Measurements from ENCODE around the gene PDE1A. TPM values are rescaled to one million over a fixed set of nuclear protein-coding genes. Genes with fewer than 3 reads are reported as not detected.
A peak's percentile ranks its signal among the peaks of the same experiment; 100 is the strongest.

Gene PDE1A
- total and polyA plus RNA-seq, 2 of the 4 experiments (the other 2 are of a cell fraction): 0.24 to 0.90 TPM

DNA sequence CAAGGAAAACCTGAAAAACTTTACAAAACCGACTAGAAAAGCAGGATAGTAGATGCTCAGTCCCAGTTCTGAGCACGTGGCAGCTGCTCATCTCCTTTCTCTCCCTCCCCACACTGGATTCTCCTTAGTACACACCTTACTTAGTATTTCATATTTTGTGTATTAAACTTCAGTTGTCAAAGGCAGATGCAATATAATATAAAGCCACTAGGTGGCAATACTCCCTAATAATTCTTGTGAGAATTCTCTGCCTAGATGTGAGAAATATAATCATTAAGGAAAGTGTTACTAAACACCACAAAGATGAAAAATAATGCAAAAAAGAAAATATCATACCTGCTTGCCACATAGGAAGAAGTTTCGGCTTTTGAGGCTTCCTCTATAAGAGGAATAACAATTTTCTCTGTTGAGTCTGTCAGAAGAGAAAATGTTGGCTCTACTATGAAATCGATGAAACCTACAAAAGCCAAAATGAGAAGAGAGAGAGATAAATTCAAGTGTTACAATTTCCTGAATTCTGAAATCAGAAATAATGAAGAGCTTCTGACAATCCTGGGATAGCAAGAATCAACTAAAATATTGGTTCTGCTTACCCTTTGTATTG is 240.6 kb downstream of the PDE1A start:
- Histone ChIP-seq H2AFZ (replicated peaks; ENCODE audit: low read length, poor library complexity) (no peak overlapping the region), H4K91ac (ENCODE audit: insufficient read depth, low read depth, low read length) (no peak overlapping the region), H3K4me2 (ENCODE audit: low read depth, low read length) (no peak overlapping the region), H3K36me3 (ENCODE audit: control insufficient read depth, insufficient read depth, low read length) (no peaks in the 10 kb centered on the region), H3K9me1 (ENCODE audit: insufficient read depth, low read length) (no peaks in the 10 kb centered on the region), H3K56ac (ENCODE audit: extremely low read depth, insufficient read depth, low read length) (no peak overlapping the region), H3K23ac (ENCODE audit: low read depth, low read length) (no peak overlapping the region), H4K20me1 (ENCODE audit: insufficient read depth, low read length) (no peaks in the 10 kb centered on the region), H3K4ac (ENCODE audit: low read depth, low read length) (no peak overlapping the region), H2BK20ac (ENCODE audit: low read depth, low read length) (no peak overlapping the region), H4K5ac (ENCODE audit: low read depth, low read length) (no peak overlapping the region), H2BK120ac (ENCODE audit: low read depth, low read length) (no peak overlapping the region), H3K4me1 (ENCODE audit: control insufficient read depth, insufficient read depth, low read length) (no peaks in the 10 kb centered on the region), H3K27me3 (ENCODE audit: control insufficient read depth, insufficient read depth, low read length) (no peaks in the 10 kb centered on the region; the same call in 1 of the 2 replicates), H3K18ac (ENCODE audit: low read depth, low read length) (no peak overlapping the region), H2AK5ac (ENCODE audit: low read depth, low read length) (no peak overlapping the region; the same call in 1 of the 2 replicates), H3K14ac (replicated peaks; ENCODE audit: low read depth, low read length) (no peak overlapping the region), H3K9me3 (ENCODE audit: control insufficient read depth, insufficient read depth, low read length) (peaks cover 3% of the 10 kb centered on the region; the same call in 1 of the 2 replicates), H3K79me1 (ENCODE audit: low read depth in 1 of 2, low read length in 2 of 2) (no peaks in the 10 kb centered on the region), H2BK15ac (ENCODE audit: low read depth, low read length) (no peak overlapping the region), H2BK5ac (ENCODE audit: low read depth, low read length, poor library complexity, severe bottlenecking) (no peak overlapping the region), H4K8ac (ENCODE audit: low read depth in 2 of 2, low read length in 2 of 2) (no peak overlapping the region), H3K27ac (ENCODE audit: insufficient read depth, low read length) (no peak overlapping the region), H3K9ac (ENCODE audit: low read depth, low read length) (no peak overlapping the region), H2AK9ac (replicated peaks; ENCODE audit: low read depth, low read length, poor library complexity) (no peak overlapping the region), H3K4me3 (ENCODE audit: insufficient read depth, low read depth, low read length) (no peak overlapping the region)
- dilution Hi-C loops (cut with HindIII; ENCODE audit: low sequenced_read_pairs, unreplicated experiment) (loop anchor here (25.0 kb wide), 1 partner anchor 476 kb away; no protein-coding TSS in a partner anchor), in situ Hi-C loops (cut with MboI; ENCODE audit: low sequenced_read_pairs) (loop anchor here (5.0 kb wide), 1 partner anchor 466 kb away; no protein-coding TSS in a partner anchor), intact Hi-C loops (cut with micrococcal nuclease) (loop anchor here (1.0 kb wide), 1 partner anchor 464 kb away; no protein-coding TSS in a partner anchor)
- POLR2A ChIA-PET (ENCODE audit: unreplicated experiment): no interaction called here
- DNase-seq: peak; percentile 34
- no TSS peak for BruUV-seq (replicated peaks)
- ATAC-seq (ENCODE audit: low read depth): peak; percentile 73
- TF ChIP-seq RAD21 (IDR thresholded peaks at IDR 0.05; ENCODE audit: low read length): peak; percentile 86
- 0 out of 2 replicates have a peak, but pooled peaks have one; percentile 36 for TF ChIP-seq POLR2A (IDR thresholded peaks at IDR 0.05; ENCODE audit: low read depth, low read length)
- TF ChIP-seq SMC3 (IDR thresholded peaks at IDR 0.05; ENCODE audit: low read depth, low read length): peak; percentile 96
- peak; percentile 86 for TF ChIP-seq CTCF (conservative IDR thresholded peaks at IDR 0.05; ENCODE audit: low read depth, low read length)
- no peak for TF ChIP-seq RFX5 (IDR thresholded peaks at IDR 0.05; ENCODE audit: low read depth, low read length)
- TF ChIP-seq MAZ (IDR thresholded peaks at IDR 0.05; ENCODE audit: borderline replicate concordance, low read depth, low read length): no peak
- no CpG with 5 or more reads among the region's 4 CpGs for WGBS, 2 experiments (ENCODE audit: extremely low coverage in 2 of 2, insufficient read length in 1 of 2)
- CTCF ChIA-PET: interaction anchor here (0.6 to 2.6 kb wide), 6 partner anchors 9 to 463 kb away, joined by 3 to 15 read pairs (median 4); no protein-coding TSS in a partner anchor
